Hematopoietic multipotent progenitor cell treated with erythropoietin and hydrocortisone succinate and interleukin-3 and kit ligand, for 15 days (in vitro differentiated cells): ENCODE data around the gene FCHSD2.
"Not testable (repeated sequence)": the region's sequence is repeated elsewhere in the genome, so short reads cannot be mapped to it uniquely, and the experiment has no call there.

Source experiments
- DNase-seq: peaks from one replicate; pipeline ENCODE4 v3.0.0-alpha.2; 2015; ENCODE audit warnings: low spot score

The FCHSD2 gene

DNA sequence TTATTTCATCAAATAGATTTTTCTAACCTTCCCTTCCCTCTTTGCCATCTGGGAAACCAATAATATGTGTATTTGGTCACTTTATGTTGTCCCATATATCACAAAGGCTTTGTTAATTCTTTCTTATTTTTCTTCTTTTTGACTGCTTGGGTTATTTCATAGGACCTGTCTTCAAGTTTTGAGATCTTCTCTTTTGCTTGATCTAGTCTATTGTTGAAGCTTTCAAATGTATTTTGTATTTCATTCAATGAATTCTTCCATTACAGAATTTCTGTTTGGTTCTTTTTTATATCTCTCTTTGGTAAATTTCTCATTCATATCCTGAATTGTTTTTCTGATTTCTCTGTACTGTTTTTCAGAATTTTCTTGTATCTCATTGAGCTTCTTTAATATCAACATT is 132.1 kb downstream of the FCHSD2 start:
- no peak for DNase-seq

DNA sequence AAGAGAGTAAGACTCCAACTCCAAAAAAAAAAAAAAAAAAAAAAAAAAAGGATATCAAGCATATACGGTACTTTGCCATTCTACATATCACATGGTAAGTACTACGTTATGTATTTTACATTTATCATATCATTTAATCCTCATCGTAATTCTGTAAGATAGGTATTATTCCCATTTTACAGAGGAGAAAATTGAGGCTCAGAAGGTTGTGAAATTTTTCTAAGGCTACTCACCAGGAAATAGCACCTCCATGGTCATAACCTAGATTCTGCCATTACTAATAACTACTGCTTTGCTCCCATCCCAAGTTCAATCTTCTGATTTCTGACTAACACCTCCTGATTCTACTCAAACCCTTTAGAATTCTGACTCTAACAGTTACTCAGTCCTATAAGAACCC is 138.0 kb downstream of the FCHSD2 start:
- DNase-seq, result no peak

DNA sequence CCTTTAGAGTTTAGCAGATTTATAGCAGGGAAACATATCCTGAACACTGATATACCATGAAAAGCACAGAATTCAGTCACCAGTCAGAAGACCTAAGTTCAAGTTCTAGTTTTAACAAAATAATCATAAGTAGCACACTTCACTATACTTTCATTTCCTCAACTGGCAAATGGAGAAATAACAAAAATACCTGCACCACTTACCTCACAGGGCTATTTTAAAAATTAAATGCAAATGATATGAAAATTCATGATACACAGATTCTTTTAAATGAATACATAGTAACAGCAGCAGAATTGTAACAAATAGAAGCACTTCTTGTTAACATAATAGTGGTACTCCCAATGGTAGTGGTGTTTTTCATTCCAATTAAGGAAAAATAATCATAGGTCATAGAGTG is 139.0 kb downstream of the FCHSD2 start:
- no peak for DNase-seq

DNA sequence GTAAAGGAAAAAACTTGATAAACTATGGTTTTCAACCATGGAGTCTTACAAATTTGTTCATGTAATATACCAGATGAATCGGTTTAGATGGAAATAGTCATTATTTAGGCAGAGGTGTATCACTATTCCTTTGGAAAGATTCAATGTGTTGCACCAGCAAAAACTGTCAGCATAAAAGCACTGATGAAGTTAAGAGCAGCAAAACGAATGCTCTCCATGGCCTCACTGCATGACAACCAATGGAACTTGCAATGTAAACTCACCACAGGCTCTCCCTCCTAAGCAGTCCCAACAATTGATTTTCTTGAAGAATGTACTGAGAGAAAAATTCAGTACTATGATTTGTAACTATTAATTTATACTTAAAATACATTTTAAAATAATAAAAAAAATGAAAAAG is 139.9 kb downstream of the FCHSD2 start:
- DNase-seq, result no peak

DNA sequence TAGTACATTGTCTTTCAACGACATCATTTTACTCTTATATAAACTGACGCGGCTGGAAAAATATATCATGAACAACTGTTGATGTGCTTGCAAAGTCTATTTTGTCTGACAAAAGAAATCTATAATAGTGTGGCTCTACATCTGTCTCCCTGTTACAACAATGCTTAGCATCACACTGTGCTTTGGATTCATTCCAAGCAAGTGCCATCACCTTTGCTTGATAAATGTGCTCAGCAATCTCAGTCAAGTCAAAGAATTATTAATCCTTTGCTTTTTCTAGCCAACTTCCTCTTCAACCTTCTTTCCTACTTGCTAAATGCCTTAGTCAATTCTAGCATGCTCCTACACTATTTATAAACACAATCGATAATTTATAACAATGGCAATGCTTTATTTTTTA is 140.5 kb downstream of the FCHSD2 start:
- DNase-seq, result no peak

DNA sequence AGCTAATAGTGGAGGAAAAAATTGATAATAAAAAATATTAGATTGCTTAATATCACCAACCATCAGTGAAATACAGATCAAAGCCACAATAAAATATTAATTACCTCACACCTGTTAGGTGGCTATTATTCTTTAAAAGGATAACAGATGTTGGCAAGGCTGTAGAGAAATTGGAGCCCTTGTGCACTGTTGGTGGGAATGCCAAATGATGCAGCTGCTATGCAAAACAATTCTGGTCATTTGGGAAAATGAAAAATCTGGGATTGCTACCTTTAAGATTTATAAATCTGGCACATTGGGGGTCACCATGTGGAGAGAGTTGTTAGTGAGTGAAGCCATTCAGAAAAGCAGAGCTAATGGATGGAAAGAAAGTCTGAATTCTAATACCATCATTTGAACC is 143.4 kb downstream of the FCHSD2 start:
- DNase-seq, result no peak

DNA sequence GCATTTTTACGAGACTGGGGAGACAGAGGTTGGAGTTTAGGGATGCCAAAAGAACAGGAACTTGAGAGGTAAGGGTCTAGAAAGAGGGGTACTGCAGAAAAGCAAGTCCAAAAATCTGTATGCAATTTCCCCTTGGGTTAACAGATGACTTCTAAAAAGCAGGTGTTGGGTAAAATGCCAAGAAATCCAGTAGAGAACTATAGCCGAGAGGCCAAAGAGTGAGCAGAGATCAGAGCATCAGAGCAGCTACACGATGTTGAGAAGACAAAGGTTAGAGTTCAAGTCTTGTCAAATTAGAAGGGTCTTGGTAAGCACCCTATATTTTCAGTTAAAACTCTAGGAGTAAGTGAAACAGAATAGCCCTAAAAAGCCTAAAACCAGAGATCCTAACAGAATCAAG is 145.2 kb downstream of the FCHSD2 start:
- no peak for DNase-seq

DNA sequence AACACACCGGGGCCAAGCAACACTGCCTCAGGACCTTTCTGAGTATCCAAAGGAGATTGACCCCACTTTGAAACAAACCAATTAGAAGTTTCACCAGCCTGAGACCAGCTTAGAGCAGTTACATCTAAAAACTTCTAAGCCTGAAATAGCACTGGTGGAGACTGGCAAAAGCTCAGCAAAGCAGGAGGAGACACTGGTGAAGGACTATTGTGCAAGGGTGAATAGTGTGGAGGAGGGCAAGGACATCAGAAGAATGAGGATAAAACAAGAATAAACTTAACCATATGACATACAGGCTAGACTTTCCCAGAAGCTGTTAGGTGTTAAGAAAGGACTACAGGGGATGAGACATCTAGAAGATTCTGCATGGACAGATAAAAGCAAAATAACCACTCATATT is 152.4 kb downstream of the FCHSD2 start:
- no peak for DNase-seq

DNA sequence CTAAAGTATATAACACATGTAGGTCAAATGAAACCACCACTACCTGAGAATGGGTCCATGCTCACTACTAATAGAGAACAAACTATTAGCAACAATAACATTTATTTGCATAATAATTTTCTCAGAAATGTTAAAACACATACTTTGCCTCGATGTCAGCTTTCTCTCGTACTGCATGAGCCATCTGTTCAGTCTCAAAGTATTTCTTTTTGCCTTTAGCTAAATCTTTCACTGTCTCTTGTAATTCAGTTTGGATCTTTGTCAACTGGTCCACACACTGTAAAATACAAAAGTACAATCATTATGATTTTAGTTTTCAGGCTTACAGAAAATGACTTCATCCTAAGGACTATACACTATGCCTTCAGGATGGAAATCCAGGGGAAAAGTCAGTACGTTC is 153.3 kb downstream of the FCHSD2 start:
- no peak for DNase-seq

DNA sequence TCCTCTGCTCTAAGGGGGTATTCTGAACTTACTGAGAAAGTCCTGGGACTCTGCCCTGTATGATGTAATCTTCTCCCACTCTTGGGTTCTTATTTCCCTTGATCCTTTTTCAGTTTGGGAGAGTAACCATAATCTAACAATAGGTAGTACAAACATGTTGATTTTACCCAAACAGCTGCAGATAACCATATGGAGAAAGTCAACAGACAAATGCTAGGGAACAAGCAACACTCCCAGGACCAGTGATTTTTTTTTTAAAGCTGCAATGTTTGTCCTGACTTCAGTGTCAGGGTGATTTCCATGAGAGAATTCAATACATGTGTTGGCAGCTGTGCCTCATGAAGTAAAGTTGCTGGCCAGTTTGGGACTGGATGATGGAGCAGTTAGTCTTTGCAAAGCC is 156.5 kb downstream of the FCHSD2 start:
- no peak for DNase-seq

DNA sequence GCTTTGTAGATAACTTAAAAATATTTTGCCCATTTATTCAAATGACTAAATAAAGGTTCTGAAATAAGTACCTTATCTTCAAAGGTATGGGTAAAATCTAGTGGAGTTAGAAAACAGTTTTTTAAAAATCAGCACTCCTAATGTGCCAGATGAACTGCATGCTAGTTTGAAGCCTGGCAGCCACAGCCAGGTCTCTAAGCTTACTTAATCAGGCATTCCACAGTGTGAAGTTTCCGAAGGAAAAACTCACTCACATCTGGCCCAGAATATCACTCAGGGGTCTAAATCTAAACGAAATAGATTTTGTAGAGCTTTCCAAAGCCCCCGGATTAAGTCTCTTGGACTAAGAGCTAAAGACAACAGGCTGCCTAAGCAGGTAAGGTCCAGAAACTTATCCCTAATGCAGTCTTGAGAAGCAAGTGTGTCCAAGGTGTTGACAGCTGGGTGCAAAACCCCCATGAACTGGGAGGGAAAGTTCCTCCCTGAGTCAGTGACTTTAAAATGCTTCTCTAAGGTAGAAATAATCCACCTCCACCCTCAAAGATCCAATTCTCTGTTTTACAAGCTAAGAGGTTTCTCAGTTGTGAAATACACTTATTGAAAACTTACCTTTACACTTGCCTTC is 157.6 kb downstream of the FCHSD2 start:
- no peak for DNase-seq

DNA sequence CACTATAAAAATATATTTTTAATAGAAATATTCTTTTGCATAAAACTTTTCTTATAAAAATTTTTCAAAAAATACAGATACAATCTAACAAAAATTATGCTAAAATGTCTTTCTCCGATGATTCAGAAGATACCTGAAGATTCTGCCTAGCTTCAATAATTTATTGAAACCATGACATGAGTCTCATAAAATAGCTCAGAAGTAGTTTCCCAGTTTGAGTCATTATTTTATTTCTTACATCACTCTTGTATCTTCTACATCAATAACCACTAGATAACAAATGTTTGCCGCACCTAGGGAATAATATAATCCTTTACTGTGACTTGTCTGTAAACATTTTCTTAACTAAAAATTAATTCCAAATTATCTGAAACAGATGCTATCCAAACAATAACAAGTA is 158.6 kb downstream of the FCHSD2 start:
- no peak for DNase-seq

DNA sequence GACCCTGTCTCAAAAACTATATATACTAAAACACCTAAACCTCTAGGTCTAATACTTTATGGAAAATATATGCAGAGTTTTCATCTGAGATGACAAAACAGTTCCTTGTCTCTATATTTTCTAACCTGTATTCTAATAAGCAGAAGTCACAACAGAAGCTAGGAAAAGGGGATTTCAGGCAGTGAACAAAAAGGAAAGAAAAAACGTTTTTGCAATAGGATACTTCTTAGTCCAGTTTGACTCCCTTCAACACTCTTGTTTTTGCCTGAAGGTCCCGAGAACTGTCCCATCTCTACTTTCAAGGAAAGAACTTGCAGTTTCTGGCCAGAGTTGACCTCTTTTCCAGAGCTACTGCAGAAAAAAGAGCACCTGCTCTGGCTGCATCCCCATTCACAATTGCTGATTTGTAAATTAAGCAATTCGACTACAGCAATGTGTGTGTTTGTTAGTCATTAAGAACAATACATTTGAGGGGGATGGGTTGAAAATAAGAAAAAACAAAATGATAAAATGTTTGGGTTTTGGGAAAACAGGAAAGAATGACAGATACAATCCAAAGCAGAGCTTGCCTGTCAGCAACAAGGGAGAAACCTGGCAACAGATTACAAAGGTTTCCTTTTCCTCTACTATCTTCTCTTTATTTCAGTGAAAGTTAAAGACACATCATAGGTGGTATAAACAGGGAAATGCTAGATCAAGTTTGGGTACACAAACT is 160.0 kb downstream of the FCHSD2 start:
- DNase-seq, result no peak

DNA sequence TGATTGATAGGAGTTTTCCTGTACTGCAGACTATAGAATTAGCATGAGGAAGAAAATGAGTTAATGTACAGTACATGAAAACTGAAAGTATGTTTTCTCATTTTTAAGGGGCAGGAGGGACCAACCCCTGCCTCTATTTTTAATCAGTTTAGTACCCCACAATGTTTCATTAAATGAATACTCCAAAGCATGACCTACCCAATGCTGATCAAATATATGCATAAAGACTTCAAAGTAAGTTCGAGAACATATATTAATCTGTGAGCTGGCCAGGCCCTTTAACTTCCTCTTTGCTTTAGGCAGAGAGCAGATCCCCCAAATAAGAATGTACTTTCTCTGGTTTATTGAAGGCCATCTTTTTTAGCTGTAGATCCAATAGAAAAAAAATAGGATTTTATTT is 161.0 kb downstream of the FCHSD2 start:
- DNase-seq, result no peak

DNA sequence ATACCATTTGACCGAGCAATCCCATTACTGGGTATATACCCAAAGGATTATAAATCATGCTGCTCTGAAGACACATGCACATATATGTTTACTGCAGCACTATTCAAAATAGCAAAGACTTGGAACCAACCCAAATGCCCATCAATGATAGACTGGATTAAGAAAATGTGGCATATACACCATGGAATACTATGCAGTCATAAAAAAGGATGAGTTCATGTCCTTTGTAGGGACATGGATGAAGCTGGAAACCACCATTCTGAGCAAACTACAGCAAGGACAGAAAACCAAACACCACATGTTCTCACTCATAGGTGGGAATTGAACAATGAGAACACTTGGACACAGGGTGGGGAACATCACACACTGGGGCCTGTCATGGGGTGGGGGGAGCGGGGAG is 164.3 kb downstream of the FCHSD2 start:
- not testable (repeated sequence) for DNase-seq

DNA sequence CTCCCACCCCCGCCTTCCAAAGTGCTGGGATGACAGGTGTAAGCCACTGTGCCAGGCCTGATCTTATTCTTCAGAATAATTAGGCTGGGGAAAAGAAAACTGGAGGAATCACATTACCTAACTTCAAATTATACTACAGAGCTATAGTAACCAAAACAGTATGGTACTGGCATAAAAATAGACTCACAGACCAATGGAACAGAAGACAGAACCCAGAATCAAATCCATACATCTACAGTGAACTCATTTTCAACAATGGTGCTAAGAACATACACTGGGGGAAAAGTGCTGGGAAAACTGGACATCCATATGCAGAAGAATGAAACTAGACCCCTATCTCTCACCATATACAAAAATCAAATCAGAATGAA is 165.6 kb downstream of the FCHSD2 start:
- DNase-seq, result not testable (repeated sequence)

DNA sequence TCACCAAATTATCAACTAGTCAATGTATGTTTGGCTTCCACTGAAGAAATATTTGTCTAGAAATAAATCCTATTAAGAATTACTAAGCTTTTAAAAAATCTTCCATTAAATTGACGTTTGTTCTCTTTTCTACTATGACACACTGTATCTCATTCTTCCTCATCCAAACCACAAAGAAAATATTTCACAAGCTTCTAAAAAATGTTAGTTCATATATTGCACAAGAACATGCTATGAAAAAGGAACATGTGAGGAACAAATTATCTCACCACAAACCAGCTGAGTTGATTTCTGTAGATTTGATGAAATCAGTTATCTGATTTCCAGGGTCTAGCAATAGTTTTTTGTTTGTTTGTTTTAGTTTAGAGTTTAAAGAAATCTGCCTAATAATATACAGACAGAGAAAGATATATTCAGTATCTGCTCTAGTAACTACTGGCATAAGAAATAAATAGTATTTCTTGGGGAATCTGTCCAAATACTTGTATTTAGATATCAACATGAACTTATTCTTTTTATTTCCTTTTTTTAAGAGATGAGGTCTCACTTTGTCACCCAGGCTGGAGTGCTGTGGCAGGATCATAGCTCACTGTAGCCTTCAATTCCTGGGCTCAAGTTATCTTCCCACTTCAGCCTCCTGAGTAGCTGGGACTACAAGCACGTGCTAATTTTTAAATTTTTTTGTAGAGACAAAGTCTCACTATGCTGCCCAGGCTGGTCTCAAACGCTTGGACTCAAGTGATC is 166.2 kb downstream of the FCHSD2 start:
- DNase-seq, result no peak

DNA sequence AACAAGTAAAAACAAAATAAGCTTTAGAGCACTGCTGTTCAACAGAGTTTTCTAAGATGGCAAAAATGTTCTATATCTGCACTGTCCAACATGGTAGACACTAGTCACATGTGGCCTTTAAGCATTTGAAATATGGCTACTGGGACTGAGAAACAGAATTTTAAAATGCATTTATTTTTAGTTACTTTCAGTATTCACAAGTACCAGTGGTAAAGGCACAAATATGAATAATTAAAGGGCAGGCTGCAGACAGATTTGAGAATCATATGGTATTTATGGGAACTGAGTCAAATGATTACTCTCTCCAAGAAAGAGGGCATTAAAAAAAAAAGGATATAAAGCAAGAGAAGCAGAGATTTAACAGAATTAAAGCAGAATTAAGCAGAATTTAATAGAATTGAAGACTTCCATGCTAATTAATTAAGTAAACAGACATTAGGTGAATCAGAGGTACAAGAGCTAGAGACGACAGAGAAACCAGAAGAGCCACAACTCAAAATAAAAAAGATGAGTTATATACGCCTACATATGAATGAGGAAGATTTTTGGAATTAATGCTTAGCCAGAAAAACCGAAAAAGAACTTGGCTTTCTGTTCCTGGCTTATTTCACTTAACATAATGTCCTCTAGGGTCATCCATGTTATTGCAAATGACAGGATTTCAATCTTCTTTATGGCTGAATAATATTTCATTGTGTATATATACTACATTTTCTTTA is 167.5 kb downstream of the FCHSD2 start:
- DNase-seq, result no peak

DNA sequence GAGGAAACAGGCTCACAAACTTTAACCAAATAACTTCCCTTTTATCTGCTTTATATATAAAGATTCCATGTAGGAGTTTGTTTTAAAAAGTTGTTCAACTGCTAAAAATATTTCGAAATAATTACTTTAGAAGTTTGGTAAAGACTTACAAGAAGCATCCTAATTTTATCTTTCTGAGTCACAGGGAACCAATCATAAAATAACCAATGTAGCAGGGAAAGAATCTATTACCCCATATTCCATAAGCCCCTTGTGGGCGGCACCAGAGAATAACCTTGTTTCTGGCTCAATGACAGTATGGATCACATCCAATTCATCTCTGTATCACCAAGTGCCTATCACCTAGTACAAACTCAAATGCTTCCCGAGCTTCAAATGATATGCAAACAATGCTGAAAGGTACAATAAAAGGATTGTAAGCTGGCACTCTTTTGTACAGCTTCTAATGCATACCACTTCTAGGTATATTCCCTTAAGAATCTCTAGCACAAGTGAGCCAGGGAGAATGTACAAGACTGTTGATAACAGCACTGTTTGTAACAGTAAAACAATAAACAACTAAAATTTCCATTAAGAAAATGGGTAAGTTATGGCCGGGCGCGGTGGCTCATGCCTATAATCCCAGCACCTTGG is 169.5 kb downstream of the FCHSD2 start:
- no peak for DNase-seq

DNA sequence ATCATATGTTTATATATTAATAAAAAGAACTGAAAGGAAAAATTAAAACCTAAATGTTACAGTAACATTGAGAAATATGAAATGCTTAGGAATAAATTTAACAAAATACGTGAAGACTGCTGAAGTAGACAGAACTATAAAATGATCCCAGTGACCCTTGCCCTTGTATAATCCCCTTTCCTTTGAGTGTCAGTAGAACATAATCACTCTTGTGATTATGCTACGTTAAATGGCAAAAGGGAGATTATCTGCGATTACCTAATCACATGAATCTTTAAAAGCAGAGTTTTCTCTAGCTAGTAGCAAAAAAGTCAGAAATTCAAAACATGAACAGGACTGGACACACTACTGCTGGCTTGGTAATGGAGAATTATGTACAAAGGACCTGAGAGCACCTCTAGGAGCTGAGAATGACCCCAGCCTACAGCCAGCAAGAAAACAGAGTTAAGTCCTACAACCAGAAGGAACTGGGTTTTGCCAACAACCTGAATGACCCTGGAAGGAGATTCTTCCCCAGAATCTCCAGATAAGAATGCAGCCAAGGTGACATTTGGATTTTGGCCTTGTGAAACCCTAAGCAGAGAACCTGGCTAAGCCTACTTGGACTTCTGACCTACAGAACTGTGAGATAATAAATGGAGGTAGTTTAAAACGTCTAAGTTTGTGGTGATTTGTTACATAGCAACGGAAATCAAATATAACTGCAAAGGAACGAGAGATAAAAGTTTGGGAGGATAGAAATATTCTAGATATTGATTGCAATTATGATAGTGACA is 170.7 kb downstream of the FCHSD2 start:
- DNase-seq, result no peak

DNA sequence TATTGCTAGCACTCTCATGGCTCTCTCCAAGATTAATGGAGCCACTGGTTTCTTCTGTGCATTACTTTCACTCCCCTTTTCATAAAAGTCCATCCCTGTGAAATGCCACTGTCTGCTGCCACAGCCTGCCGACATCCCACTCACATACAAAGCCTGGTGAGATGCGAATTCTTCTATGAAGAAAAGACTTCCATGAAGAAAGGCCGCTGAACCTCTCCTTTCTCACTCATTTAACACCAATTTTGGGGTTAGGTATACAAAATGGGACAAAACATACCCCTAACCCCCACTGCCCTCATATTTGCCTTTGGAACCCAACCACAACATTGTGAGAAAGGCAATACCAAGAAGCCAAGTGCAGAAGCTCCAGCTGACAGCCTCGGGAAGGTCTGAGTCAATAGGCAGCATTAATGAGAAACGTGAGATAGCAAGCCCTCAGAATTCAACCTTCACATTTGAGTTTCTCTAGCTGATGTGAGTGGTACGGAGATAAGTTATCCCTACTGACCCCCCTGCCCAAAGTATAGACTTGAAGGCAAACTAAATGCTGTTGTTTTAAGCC is 171.5 kb downstream of the FCHSD2 start:
- DNase-seq, result no peak
